Mesendoderm (in vitro differentiated cells): ENCODE data around the gene FAM8A1.

Experiments used
- DNase-seq: peaks from one replicate; pipeline ENCODE4 v3.0.0; 2013
- H2AK5ac ChIP-seq: 2 replicates; pipeline ENCODE4 v1.6.1; 2013; ENCODE audit warnings: low read length, inconsistent platforms
- H2BK120ac ChIP-seq: 2 replicates; pipeline ENCODE4 v1.6.1; 2013; ENCODE audit warnings: low read depth, mild to moderate bottlenecking, low read length, moderate library complexity, mixed read lengths
- H2BK15ac ChIP-seq: replicated peaks from 2 replicates; pipeline ENCODE4 v1.6.1; 2013; ENCODE audit warnings: low read depth, mild to moderate bottlenecking, moderate library complexity
- H2BK5ac ChIP-seq: 2 replicates; pipeline ENCODE4 v1.6.1; 2013; ENCODE audit warnings: low read length, inconsistent platforms
- H3K18ac ChIP-seq: 2 replicates; pipeline ENCODE4 v1.6.1; 2013; ENCODE audit warnings: mild to moderate bottlenecking, low read length, mixed read lengths
- H3K23ac ChIP-seq: one replicate; pipeline ENCODE4 v1.6.1; 2013; ENCODE audit warnings: low read length
- H3K27ac ChIP-seq: 2 replicates; pipeline ENCODE4 v1.5.1; 2013; ENCODE audit warnings: low read depth, mild to moderate bottlenecking, inconsistent platforms, low read length, moderate library complexity
- H3K27me3 ChIP-seq: 2 replicates; pipeline ENCODE4 v1.6.1; 2013; ENCODE audit warnings: low read length, control low read depth, mild to moderate bottlenecking, inconsistent platforms; ENCODE audit not compliant: insufficient read depth, poor library complexity
- H3K36me3 ChIP-seq: 2 replicates; pipeline ENCODE4 v1.6.1; 2013; ENCODE audit warnings: low read length, inconsistent platforms; ENCODE audit not compliant: control insufficient read depth, insufficient read depth
- H3K4ac ChIP-seq: one replicate; pipeline ENCODE4 v1.6.1; 2013; ENCODE audit warnings: low read depth, mild to moderate bottlenecking, low read length, moderate library complexity
- H3K4me1 ChIP-seq: 2 replicates; pipeline ENCODE4 v1.6.1; 2013; ENCODE audit warnings: low read depth, low read length, inconsistent platforms; ENCODE audit not compliant: control insufficient read depth
- H3K4me2 ChIP-seq: 2 replicates; pipeline ENCODE4 v1.6.1; 2013; ENCODE audit warnings: low read length
- H3K4me3 ChIP-seq: 2 replicates; pipeline ENCODE4 v1.5.1; 2013; ENCODE audit warnings: mild to moderate bottlenecking, low read length
- H3K56ac ChIP-seq: one replicate; pipeline ENCODE4 v1.6.1; 2013; ENCODE audit warnings: low read length
- H3K79me1 ChIP-seq: 2 replicates; pipeline ENCODE4 v1.6.1; 2013; ENCODE audit warnings: low read length, inconsistent platforms
- H3K79me2 ChIP-seq: 2 replicates; pipeline ENCODE4 v1.6.1; 2013; ENCODE audit warnings: mild to moderate bottlenecking, low read length; ENCODE audit not compliant: control insufficient read depth, insufficient read depth
- H3K9ac ChIP-seq: 2 replicates; pipeline ENCODE4 v1.6.1; 2013; ENCODE audit warnings: low read length, inconsistent platforms
- H4K5ac ChIP-seq: one replicate; pipeline ENCODE4 v1.6.1; 2013; ENCODE audit warnings: low read length
- H4K8ac ChIP-seq: one replicate; pipeline ENCODE4 v1.6.1; 2013; ENCODE audit warnings: low read depth, mild to moderate bottlenecking, control low read depth, low read length, moderate library complexity
- WGBS: extraction: QIAGEN DNeasy Blood & Tissue Kit; methylation state at CpG from one replicate; pipeline ENCODE4 v1.1.7; 2013; ENCODE audit warnings: low lambda C conversion rate, missing lambda C conversion rate; ENCODE audit not compliant: insufficient coverage; ENCODE audit errors: extremely low coverage; 5-methylcytosine and 5-hydroxymethylcytosine counted together

Gene FAM8A1

DNA sequence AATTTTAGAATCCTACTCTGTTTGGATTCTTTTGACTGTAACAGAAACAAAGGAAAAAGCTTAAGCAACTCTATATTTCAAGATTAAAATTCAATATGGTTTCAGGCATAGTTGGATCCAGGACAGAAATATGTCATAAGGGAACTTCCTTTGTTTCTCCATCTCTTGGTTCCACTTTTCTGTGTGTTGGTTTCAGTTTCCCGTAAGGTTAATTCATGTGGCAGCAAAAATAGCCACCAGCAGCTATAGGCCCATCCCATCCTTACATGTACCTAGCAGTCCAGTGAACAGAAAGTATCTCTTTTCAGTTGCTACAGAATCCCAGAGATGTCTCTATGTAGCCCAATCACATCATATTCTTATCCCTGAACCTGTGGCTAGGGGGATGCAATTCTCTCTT, 8.8 kb upstream of the FAM8A1 start:
- Histone ChIP-seq H3K4me2 (no peak overlapping the region), H4K5ac (no peak overlapping the region), H3K4me3 (no peak overlapping the region), H3K4ac (no peak overlapping the region), H3K23ac (no peak overlapping the region), H2AK5ac (no peak overlapping the region), H3K36me3 (no peaks in the 10 kb centered on the region), H3K9ac (no peak overlapping the region), H4K8ac (no peak overlapping the region), H3K79me2 (no peaks in the 10 kb centered on the region), H3K56ac (no peak overlapping the region), H2BK120ac (no peak overlapping the region), H3K27ac (no peak overlapping the region), H3K18ac (no peak overlapping the region), H2BK15ac (no peak overlapping the region), H3K79me1 (no peaks in the 10 kb centered on the region), H3K4me1 (no peaks in the 10 kb centered on the region), H2BK5ac (no peak overlapping the region), H3K27me3 (no peaks in the 10 kb centered on the region)
- no peak for DNase-seq
- no CpG with 5 or more reads among the region's 1 CpG for WGBS

DNA sequence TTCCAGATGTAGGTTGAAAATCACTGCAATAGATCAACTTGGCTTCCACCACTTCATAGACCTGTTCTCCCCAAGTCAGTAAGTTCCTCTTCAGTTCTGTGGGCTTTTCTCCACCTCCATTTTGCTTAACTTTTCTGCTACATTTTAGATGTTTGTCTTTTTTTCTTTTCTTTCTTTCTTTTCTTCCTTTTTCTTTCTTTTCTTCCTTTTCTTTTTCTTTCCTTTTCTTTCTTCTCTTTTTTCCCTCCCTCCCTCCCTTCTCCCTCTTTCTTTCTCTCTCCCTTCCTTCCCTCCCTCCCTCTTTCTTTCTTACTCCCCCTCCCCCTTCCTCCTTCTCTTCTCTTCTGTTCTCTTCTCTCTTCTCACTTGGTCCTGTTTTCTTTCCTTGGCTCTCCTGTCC, 6.9 kb upstream of the FAM8A1 start:
- H3K79me2 ChIP-seq = no peaks in the 10 kb centered on the region
- H3K79me1 ChIP-seq = no peaks in the 10 kb centered on the region
- no peaks in the 10 kb centered on the region for H3K27me3 ChIP-seq
- H3K4ac ChIP-seq = no peak overlapping the region
- H3K9ac ChIP-seq = no peak overlapping the region
- H3K4me3 ChIP-seq = no peak overlapping the region
- H3K27ac ChIP-seq = no peak overlapping the region
- DNase-seq = no peak
- no peak overlapping the region for H3K18ac ChIP-seq
- no peak overlapping the region for H2BK15ac ChIP-seq
- H3K4me2 ChIP-seq = no peak overlapping the region
- no peak overlapping the region for H2AK5ac ChIP-seq
- no peak overlapping the region for H4K5ac ChIP-seq
- no peak overlapping the region for H2BK120ac ChIP-seq
- no peak overlapping the region for H3K23ac ChIP-seq
- H4K8ac ChIP-seq = no peak overlapping the region
- no peaks in the 10 kb centered on the region for H3K4me1 ChIP-seq
- no peak overlapping the region for H2BK5ac ChIP-seq
- no peaks in the 10 kb centered on the region for H3K36me3 ChIP-seq
- no peak overlapping the region for H3K56ac ChIP-seq

DNA sequence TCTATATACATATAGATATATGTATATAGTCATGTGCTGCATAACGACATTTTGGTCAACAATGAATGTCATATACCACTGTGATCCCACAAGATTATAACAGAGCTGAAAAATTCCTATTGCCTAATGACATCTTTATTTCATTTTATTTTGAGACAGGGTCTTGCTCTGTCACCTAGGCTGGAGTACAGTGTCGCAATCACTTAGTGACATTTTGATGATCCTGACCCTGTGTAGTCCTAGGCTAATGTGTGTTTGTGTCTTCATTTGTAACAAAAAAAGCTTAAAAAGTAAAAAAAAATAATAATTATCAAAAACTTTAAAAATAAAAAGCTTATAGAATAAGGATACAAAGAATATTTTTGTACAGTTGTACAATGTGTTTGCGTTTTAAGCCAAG, 4.0 kb upstream of the FAM8A1 start:
- Histone ChIP-seq H3K27ac (no peak overlapping the region), H2AK5ac (no peak overlapping the region), H3K23ac (no peak overlapping the region), H3K56ac (no peak overlapping the region), H4K5ac (no peak overlapping the region), H3K79me2 (no peaks in the 10 kb centered on the region), H3K4me3 (no peak overlapping the region), H3K4me2 (no peak overlapping the region), H3K27me3 (no peaks in the 10 kb centered on the region), H3K4ac (no peak overlapping the region), H3K36me3 (no peaks in the 10 kb centered on the region), H3K9ac (no peak overlapping the region), H4K8ac (no peak overlapping the region), H3K4me1 (no peaks in the 10 kb centered on the region), H2BK120ac (no peak overlapping the region), H3K18ac (no peak overlapping the region), H2BK15ac (no peak overlapping the region), H2BK5ac (no peak overlapping the region), H3K79me1 (no peaks in the 10 kb centered on the region)
- DNase-seq = no peak
- WGBS = no CpG with 5 or more reads among the region's 3 CpGs

DNA sequence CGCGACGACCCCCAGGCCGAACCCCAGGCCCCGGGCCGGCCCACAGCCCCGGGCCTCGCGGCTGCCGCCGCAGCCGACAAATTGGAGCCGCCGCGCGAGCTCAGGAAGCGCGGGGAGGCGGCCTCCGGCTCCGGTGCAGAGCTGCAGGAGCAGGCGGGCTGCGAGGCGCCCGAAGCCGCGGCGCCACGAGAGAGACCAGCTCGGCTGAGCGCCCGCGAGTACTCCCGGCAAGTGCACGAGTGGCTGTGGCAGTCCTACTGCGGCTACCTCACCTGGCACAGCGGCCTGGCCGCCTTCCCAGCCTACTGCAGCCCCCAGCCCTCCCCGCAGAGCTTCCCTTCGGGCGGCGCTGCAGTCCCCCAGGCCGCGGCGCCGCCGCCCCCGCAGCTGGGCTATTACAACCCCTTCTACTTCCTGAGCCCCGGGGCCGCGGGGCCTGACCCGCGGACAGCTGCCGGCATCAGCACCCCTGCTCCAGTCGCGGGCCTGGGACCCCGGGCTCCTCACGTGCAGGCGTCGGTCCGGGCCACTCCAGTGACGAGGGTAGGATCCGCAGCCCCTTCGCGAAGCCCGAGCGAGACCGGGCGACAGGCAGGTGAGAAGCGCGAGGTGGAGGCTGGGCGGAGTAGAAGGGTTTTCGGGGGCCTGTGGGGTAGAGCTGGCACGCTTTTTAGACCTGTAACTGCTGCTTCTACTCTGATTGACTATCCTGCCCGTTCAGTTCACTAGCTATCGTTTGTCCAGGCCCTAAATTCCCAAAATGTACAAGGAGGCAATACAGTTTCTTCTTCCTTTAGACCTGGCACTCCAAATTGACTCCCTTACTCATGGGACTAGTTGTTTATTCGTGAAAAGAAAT, 654 bp downstream of the FAM8A1 start:
- no peak overlapping the region for H4K8ac ChIP-seq
- H3K4me2 ChIP-seq = peak overlapping the region; percentile 96
- H2BK120ac ChIP-seq = no peak overlapping the region
- H3K36me3 ChIP-seq = no peaks in the 10 kb centered on the region
- H3K27ac ChIP-seq = peak overlapping the region; percentile 77
- H3K79me1 ChIP-seq = peaks cover 1% of the 10 kb centered on the region
- peak overlapping the region; percentile 78 for H3K18ac ChIP-seq
- H3K9ac ChIP-seq = peak overlapping the region; percentile 87
- WGBS = no CpG with 5 or more reads among the region's 77 CpGs
- no peaks in the 10 kb centered on the region for H3K27me3 ChIP-seq
- DNase-seq = peak; percentile 60
- H3K4ac ChIP-seq = no peak overlapping the region
- H2BK5ac ChIP-seq = no peak overlapping the region
- no peak overlapping the region for H4K5ac ChIP-seq
- H2AK5ac ChIP-seq = no peak overlapping the region
- peak overlapping the region; percentile 87 for H3K56ac ChIP-seq
- H3K4me3 ChIP-seq = peak overlapping the region; percentile 80
- H3K23ac ChIP-seq = no peak overlapping the region
- H3K4me1 ChIP-seq = no peaks in the 10 kb centered on the region
- no peaks in the 10 kb centered on the region for H3K79me2 ChIP-seq
- no peak overlapping the region for H2BK15ac ChIP-seq

DNA sequence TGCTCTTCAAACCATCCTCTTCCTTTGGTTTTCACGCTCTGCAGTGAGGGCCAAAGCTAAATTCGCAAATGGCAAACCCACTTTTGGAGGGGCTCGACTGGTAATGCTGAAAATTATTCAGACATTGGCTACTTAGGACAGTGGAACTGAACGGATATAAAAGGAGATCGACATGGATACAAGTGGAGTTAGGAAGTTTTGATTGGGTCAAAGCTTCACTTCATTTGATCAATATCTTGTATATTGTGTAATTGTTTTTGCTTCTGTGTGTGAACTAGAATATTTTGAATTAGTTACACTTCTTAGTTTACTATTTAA, 1.2 kb downstream of the FAM8A1 start:
- H4K5ac ChIP-seq = no peak overlapping the region
- no peak for DNase-seq

DNA sequence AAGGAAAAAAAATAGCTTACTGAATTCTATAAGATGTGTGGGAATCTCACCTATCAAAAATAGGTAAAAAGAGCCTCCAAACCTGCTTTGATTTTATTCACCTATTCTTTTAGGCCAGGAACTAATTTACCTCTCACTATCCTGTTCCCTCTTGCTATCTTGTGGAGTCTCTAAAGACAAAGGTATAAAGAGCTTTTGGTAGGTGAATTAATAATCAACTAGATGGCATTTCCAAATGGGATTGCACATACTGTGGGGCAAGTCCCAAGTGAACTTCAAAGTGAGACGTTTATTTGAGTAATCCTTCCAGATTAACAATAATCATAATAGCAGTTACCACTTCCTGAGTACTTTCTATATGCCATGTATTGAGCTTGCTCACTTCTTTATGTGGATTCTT, 2.8 kb downstream of the FAM8A1 start:
- no peak overlapping the region for H3K23ac ChIP-seq
- H2BK15ac ChIP-seq = no peak overlapping the region
- H3K79me1 ChIP-seq = peaks cover 1% of the 10 kb centered on the region
- no peak overlapping the region for H2AK5ac ChIP-seq
- H3K4me1 ChIP-seq = no peaks in the 10 kb centered on the region
- H3K79me2 ChIP-seq = no peaks in the 10 kb centered on the region
- no peak overlapping the region for H3K9ac ChIP-seq
- no peak overlapping the region for H2BK5ac ChIP-seq
- H2BK120ac ChIP-seq = no peak overlapping the region
- H3K36me3 ChIP-seq = no peaks in the 10 kb centered on the region
- no peak overlapping the region for H3K4me2 ChIP-seq
- no peak overlapping the region for H3K4ac ChIP-seq
- no peak overlapping the region for H3K27ac ChIP-seq
- no CpG with 5 or more reads among the region's 1 CpG for WGBS
- H4K8ac ChIP-seq = no peak overlapping the region
- no peak overlapping the region for H3K4me3 ChIP-seq
- no peak overlapping the region for H4K5ac ChIP-seq
- DNase-seq = no peak
- H3K18ac ChIP-seq = no peak overlapping the region
- no peaks in the 10 kb centered on the region for H3K27me3 ChIP-seq
- no peak overlapping the region for H3K56ac ChIP-seq

More for the DNA sequence above, 1.2 kb downstream of the FAM8A1 start:
- Histone ChIP-seq H4K8ac (no peak overlapping the region), H3K9ac (peak overlapping the region; percentile 87), H2BK120ac (no peak overlapping the region), H2BK15ac (no peak overlapping the region), H3K27ac (no peak overlapping the region), H3K79me1 (peaks cover 1% of the 10 kb centered on the region), H2AK5ac (no peak overlapping the region), H3K56ac (peak overlapping the region; percentile 87), H3K4me1 (no peaks in the 10 kb centered on the region), H3K23ac (no peak overlapping the region), H3K27me3 (no peaks in the 10 kb centered on the region), H3K36me3 (no peaks in the 10 kb centered on the region), H2BK5ac (no peak overlapping the region), H3K4me3 (peak overlapping the region; percentile 80), H3K79me2 (no peaks in the 10 kb centered on the region), H3K4me2 (peak overlapping the region; percentile 96), H3K4ac (no peak overlapping the region), H3K18ac (no peak overlapping the region)
- no CpG with 5 or more reads among the region's 5 CpGs for WGBS
